NCI-H2196 treated with DMSO at 0.1 percent for 48 hours (cell line): ENCODE data around the gene GLMN.
A peak's percentile ranks its signal among the peaks of the same experiment; 100 is the strongest.
"Not testable (repeated sequence)": the region's sequence is repeated elsewhere in the genome, so short reads cannot be mapped to it uniquely, and the experiment has no call there.

Source experiments
- DNase-seq: peaks from one replicate; lab custom pipeline; 2025; ENCODE audit not compliant: unreplicated experiment; lab: John Stamatoyannopoulos, UW

Gene GLMN

GRCh38 chr1:92299477-92300150, 827 bp upstream of the GLMN start:
- no peak for DNase-seq

DNA sequence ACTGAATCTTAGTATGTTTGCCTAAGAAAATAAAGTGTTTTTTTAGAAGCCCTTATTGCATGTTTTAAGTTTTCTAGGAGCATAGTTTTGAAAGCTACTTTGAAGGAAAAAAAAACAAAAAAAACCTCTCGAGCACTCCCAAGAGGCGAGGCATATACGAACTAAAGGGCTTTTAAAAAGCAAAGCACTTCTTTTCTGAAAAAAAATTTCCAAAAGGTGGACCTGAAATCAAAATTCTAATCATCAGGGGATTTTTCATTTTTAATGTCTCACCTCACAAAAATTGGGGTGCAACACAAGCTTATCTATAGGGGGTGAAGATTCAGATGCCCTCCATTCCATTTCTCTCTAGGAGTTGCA, 594 bp downstream of the GLMN start:
- no peak for DNase-seq

GRCh38 chr1:92291372-92291999, 7.3 kb downstream of the GLMN start:
- DNase-seq: peak; percentile 35

GRCh38 chr1:92281411-92281810, 17.4 kb downstream of the GLMN start:
- DNase-seq: not testable (repeated sequence)

DNA sequence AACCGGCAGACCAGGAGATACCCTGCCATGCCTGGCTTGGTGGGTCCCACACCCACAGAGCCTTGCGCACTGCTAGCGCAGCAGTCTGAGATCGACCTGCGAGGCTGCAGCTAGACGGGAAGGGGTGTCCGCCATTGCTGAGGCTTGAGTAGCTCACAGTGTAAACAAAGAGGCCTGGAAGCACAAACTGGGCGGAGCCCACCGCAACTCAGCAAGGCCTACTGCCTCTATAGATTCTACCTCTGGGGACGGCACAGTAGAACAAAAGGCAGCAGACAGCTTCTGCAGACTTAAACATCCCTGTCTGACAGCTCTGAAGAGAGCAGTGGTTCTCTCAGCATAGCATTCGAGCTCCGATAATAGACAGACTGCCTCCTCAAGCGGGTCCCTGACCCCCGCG, 19.0 kb downstream of the GLMN start:
- not testable (repeated sequence) for DNase-seq

- DNase-seq: no peak
Measured at GRCh38 chr1:92277105-92277723, 21.6 kb downstream of the GLMN start.

- no peak for DNase-seq
Measured at GRCh38 chr1:92276082-92276481, 22.7 kb downstream of the GLMN start.

GRCh38 chr1:92274939-92275338, 23.8 kb downstream of the GLMN start:
- no peak for DNase-seq

GRCh38 chr1:92273039-92273438, 25.7 kb downstream of the GLMN start:
- no peak for DNase-seq

DNA sequence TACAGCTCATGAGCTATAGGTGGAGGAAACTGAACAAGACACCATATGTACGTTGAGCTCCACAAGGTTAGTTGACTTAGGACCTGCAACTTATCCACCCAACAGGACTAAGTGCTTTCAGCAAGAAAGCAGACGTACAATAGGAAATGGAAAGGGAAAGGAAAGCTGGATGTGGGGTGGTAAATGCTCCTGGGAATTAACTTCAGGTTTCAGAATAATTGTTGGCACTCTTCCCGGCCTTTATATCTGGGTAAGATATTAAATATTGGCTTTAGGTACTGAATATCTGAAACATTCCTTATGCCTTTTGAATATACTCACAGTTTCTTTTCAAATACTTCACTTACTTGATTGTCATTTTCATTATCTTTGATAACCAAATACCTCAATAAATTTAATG, 36.3 kb downstream of the GLMN start:
- no peak for DNase-seq

GRCh38 chr1:92259350-92259749, 39.4 kb downstream of the GLMN start:
- no peak for DNase-seq

DNA sequence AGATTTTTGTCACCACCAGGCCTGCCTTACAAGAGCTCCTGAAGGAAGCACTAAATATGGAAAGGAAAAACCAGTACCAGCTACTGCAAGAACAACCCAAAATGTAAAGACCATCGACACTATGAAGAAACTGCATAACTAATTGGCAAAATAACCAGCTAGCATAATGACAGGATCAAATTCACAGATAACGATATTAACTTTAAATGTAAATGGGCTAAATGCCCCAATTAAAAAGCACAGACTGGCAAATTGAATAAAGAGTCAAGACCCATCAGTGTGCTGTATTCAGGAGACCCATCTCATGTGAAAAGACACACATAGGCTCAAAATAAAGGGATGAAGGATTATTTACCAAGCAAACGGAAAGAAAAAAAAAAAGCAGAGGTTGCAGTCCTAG, 44.1 kb downstream of the GLMN start:
- not testable (repeated sequence) for DNase-seq

DNA sequence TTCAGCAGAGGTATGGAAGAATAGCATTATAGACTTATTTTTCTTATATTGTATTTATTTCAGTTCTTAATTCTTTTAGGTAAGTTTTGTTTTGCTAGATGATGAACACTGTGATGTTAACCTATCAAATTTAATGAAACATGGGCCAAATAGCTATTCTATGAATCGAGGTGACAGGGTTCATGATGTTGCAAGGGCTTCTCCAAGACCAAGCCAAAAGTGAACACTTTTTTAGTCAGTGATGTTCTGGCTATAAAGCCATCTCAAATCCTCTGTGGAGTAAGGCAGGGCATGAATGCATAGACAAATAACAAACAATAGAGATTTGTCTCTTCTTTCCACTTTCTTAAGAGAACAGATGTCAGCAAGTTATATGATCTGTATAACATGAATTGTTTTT, 54.4 kb downstream of the GLMN start:
- no peak for DNase-seq

GRCh38 chr1:92240034-92240433, 58.8 kb downstream of the GLMN start:
- no peak for DNase-seq

DNA sequence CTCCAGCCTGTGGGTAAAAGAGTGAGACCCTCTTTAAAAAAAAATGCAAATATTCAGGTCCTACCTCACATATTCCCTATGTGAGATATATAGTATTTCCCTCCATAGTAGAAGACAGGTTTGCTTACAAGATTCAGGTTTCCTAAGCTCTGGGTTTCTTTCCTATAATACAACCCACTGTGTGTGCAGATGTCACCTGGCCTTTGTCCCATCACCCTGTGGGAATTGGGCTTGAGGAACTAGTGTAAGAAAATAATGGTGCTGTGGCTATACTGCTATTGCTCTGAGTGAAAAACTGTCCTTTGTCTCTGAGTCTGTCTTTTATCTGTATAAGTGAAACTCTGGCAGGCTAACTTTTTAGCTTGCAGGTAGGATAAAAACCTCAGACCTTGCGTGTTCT, 68.1 kb downstream of the GLMN start:
- no peak for DNase-seq

DNA sequence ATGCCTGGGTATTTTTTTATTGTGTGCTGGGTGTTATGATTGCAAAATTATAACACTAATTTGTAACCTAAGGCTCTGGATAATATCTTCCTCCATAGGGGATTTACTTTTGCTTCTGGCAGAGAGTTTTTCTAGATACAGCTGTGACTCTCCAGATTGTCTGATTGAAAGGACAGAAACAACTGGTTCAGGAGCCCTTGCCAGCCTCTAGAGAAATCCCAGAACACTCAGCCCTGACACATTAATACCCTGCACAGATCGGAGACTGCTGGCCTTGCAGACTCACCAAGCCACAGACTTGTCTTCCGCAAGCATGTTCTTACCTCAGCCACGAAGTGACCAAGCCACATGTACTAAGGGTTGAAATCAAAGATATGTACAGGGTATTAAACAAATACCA, 70.4 kb downstream of the GLMN start:
- DNase-seq: no peak

DNA sequence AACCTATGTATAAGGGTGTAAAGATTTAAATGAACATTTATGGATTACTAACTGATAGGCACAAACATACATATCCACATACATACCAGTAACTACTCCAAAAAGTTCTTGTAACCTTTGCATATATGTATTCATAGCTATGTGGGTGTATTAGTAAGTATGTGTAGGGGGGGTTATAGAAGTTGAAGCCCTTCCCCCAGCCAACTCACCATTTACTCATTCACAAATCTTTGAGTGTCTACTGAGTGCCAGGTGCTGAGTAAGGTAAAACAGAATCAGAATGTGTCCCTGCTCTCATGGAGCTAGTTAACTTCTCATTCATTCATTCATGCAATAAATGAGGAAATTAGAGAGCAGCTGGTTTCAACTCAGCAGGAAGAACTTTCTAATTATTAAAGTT, 79.8 kb downstream of the GLMN start:
- no peak for DNase-seq

DNA sequence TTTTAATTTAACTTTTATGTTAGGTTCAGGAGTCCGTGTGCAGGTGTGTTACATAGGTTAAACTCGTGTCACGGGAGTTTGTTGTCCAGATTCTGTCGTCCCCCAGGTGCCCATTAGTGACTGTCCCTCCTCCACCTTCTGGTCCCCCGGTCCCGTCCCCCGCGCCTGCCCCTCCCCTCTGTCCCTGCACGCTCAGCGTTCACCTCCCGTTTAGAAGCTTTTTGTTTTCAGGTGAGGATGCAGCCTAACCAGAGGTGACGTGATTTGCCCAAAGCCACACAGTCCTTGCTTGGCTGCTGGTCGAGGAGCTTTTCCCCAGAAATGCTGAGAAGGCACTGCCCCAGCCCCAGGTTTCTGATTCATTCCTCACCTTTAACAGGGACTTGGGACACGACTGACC, 80.2 kb downstream of the GLMN start:
- no peak for DNase-seq

- no peak for DNase-seq
Measured at GRCh38 chr1:92217721-92218120, 81.1 kb downstream of the GLMN start, which contains the start of gene C1orf146. Gene C1orf146 (plus strand): TSS chr1:92217915. CDS start chr1:92231421, 13,506 bp downstream.

DNA sequence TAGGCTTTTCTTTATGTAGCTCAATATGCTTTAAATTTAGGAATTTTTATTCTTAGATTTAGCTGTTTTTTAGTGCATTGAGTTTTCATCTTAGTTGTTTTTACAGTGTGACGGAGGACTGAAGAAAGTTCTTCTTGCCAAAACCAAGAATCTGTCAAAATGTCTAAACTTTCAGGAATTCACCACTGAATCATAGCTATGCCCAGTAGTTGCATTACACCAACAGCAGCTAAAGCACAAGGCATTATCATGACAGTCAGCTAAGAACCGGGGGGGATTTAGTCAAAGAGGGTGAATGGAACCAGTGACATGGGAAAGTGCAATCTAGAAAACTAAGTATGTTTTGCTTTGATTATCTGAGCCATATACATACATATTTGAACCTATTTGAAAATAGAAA, 87.6 kb downstream of the GLMN start:
- DNase-seq: no peak

- DNase-seq: no peak
Measured at GRCh38 chr1:92210701-92211100, 88.1 kb downstream of the GLMN start.

DNA sequence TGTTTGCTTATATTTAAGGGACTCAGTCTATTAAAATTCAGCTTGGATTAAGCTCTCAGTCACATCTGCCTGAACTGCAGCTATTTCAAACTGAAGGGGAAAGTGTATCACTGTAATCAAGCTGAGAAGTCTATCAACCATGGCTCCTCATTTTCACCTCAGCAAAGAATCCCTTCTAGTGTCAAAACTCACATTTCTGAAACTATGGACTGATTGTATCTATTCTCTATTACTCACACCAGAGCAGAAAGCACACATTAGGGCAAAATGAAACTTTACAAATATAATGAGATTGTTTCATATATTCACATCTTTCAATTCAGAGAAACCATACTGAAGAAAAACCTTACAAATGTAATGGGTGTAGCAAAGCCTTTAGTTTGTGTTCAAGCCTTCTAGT, 95.7 kb downstream of the GLMN start:
- DNase-seq: no peak

DNA sequence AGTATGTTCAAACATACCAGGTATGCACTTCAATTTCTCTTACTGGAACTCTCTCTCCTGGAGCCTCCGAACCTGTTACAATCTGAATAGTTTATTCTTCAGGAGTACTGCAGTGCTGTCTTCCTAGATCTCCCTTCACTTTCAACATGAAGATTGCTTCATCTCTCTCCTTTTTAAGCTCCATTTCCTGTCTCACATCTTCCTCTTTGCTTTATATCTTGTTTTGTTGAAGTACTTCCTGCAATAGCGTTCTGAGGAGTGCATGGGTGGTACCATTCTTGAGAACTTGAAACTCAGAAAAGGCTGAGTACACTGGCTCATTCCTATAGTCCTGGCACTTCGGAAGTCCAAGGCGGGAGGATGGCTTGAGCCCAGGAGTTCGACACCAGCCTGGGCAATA, 96.8 kb downstream of the GLMN start:
- no peak for DNase-seq
